Posterior vena cava (tissue), 2 donors: ENCODE measurements around the gene MLF1. TPM values are rescaled to one million over a fixed set of nuclear protein-coding genes. Genes with fewer than 3 reads are reported as not detected.

ENCODE experiments used
- total RNA-seq, 2 donors: library from RNA; stranded (reverse); fragmentation: NEBNext Ultra II Directional; extraction: Animal tissue kit (Norgen Biotek cat#: 25700); gene quantifications; one replicate each; pipeline ENCODE4 v1.2.1, GENCODE V29; 2021
- donor health status: DM: yes; HTN: yes; CAD: no.
- donor health status: DM: yes; HTN: yes; CAD: no.

MLF1 gene
- total RNA-seq, 2 donors from 2014 or later: 7.7 to 14.3 TPM

Other genes starting within 250 kb of the MLF1 start
- gene GFM1, start 73.3 kb downstream of the MLF1 start, total RNA-seq: 10 to 100 TPM; 39.1 to 47.1 TPM
- gene LXN, start 101.5 kb downstream of the MLF1 start, total RNA-seq: 10 to 100 TPM; 42.2 to 59.3 TPM
- 100 to 1,000 TPM; 424 to 446 TPM for gene RARRES1, start 161.3 kb downstream of the MLF1 start, total RNA-seq
- 10 to 100 TPM; 62.0 to 80.3 TPM for gene MFSD1, start 230.9 kb downstream of the MLF1 start, total RNA-seq